GM23248 (cell line): ENCODE results near the gene ZNF432.
"Not testable (repeated sequence)": the region's sequence is repeated elsewhere in the genome, so short reads cannot be mapped to it uniquely, and the experiment has no call there.

Source experiments
- EZH2 ChIP-seq: fragments of 200-600 bp; sonication (generic); IDR thresholded peaks from 2 replicates; pipeline ENCODE4 v1.6.1; 2018; ENCODE audit warnings: antibody characterized with exemption, mild to moderate bottlenecking; ENCODE audit not compliant: insufficient read depth, poor library complexity, severe bottlenecking
- EZH2phosphoT487 ChIP-seq: fragments of 200-600 bp; sonication (generic); IDR thresholded peaks from 2 replicates; pipeline ENCODE4 v1.6.1; 2018; ENCODE audit warnings: antibody characterized with exemption, moderate library complexity, mild to moderate bottlenecking, low read depth; ENCODE audit not compliant: insufficient read depth

GRCh38 chr19:52056480-52056879 is 7.8 kb upstream of the ZNF432 start:
- not testable (repeated sequence) for TF ChIP-seq EZH2, EZH2phosphoT487
